Limb (tissue), 2 donors: ENCODE data around the gene CCDC17.
A peak's percentile ranks its signal among the peaks of the same experiment; 100 is the strongest.

ENCODE experiments used
- DNase-seq, 2 donors: peaks; one replicate each; pipeline ENCODE4 v3.0.0-alpha.2; 2016; ENCODE audit errors: extremely low spot score in 2 of 2

The CCDC17 gene

GRCh38 chr1:45583666-45584350 lies 40.0 kb downstream of the CCDC17 start, which contains the start of gene NASP:
Gene NASP, plus strand, starts transcription at chr1:45584041. Its CDS starts 106 bp downstream, at chr1:45584147.
- peak; percentile 88 to 98 for DNase-seq

- peak; percentile 94 to 98 for DNase-seq
These were observed 40.6 kb downstream of the CCDC17 start for GRCh38 chr1:45583264-45583665.

GRCh38 chr1:45574105-45574626 lies 49.7 kb downstream of the CCDC17 start:
- no peak for DNase-seq

- DNase-seq = no peak
These were observed 50.5 kb downstream of the CCDC17 start for GRCh38 chr1:45573231-45573804.

- DNase-seq = no peak
These were observed 53.2 kb downstream of the CCDC17 start for GRCh38 chr1:45570631-45571030.
